RPMI8226 (cell line): Measurements from ENCODE around the gene CNNM3.
A peak's percentile ranks its signal among the peaks of the same experiment; 100 is the strongest.
"Not testable (repeated sequence)": the region's sequence is repeated elsewhere in the genome, so short reads cannot be mapped to it uniquely, and the experiment has no call there.

Experiments
- DNase-seq: peaks from one replicate; pipeline ENCODE4 v3.0.0-alpha.2; 2015

Gene CNNM3

GRCh38 chr2:96799623-96799935 is 16.5 kb upstream of the CNNM3 start:
- DNase-seq = no peak

- no peak for DNase-seq
These were observed 15.7 kb upstream of the CNNM3 start for GRCh38 chr2:96800061-96801004.

- DNase-seq = peak; percentile 58
These were observed 14.9 kb upstream of the CNNM3 start for GRCh38 chr2:96801005-96801785.

- no peak for DNase-seq
These were observed 14.1 kb upstream of the CNNM3 start for GRCh38 chr2:96801786-96802595.

GRCh38 chr2:96802721-96803120 is 13.3 kb upstream of the CNNM3 start:
- no peak for DNase-seq

- no peak for DNase-seq
These were observed 11.1 kb upstream of the CNNM3 start for GRCh38 chr2:96804986-96805385.

GRCh38 chr2:96805946-96806345 is 10.1 kb upstream of the CNNM3 start:
- DNase-seq = not testable (repeated sequence)

- DNase-seq = no peak
These were observed 9.5 kb upstream of the CNNM3 start for GRCh38 chr2:96806468-96807126.

GRCh38 chr2:96807127-96807471 is 9.0 kb upstream of the CNNM3 start:
- DNase-seq = no peak

GRCh38 chr2:96808176-96808837 is 7.8 kb upstream of the CNNM3 start:
- no peak for DNase-seq

GRCh38 chr2:96809216-96809882 is 6.7 kb upstream of the CNNM3 start:
- no peak for DNase-seq

GRCh38 chr2:96809951-96810782 is 5.9 kb upstream of the CNNM3 start:
- no peak for DNase-seq

- DNase-seq = no peak
These were observed 5.3 kb upstream of the CNNM3 start for GRCh38 chr2:96810783-96811192.

- DNase-seq = no peak
These were observed 4.2 kb upstream of the CNNM3 start for GRCh38 chr2:96811917-96812316.

- DNase-seq = no peak
These were observed 2.4 kb upstream of the CNNM3 start for GRCh38 chr2:96813656-96814055.

GRCh38 chr2:96815326-96816126 is 542 bp upstream of the CNNM3 start:
- peak; percentile 58 for DNase-seq

- DNase-seq = peak; percentile 26
These were observed 1.0 kb downstream of the CNNM3 start for GRCh38 chr2:96816836-96817702.

- no peak for DNase-seq
These were observed 1.8 kb downstream of the CNNM3 start for GRCh38 chr2:96817882-96818281.
